H1 (cell line): ENCODE data around the gene CRACDL. TPM values are rescaled to one million over a fixed set of nuclear protein-coding genes. Genes with fewer than 3 reads are reported as not detected.

ENCODE experiments used
- CTCF ChIA-PET: fragments of 300-600 bp; sonication (Branson Sonifier 250); formaldehyde crosslinking; loops from one replicate; lab custom pipeline; 2021; ENCODE audit not compliant: partially characterized antibody; lab: Charles Lee
- POLR2A ChIA-PET: fragments of 300-600 bp; sonication (Branson Sonifier 250); formaldehyde crosslinking; loops from one replicate; lab custom pipeline; 2021; ENCODE audit warnings: inconsistent platforms; ENCODE audit not compliant: partially characterized antibody; lab: Charles Lee
- DNase-seq, 2 experiments: peaks; one replicate each; pipeline versions ENCODE4 v3.0.0 to v3.0.0-alpha.2; 2010 to 2022; ENCODE audit warnings: low spot score in 2 of 2, low read depth in 1 of 2, mixed read lengths in 1 of 2
- FAIRE-seq: peaks from 2 replicates; lab custom pipeline; 2011; peaks lifted over from hg19 to GRCh38; lab: Jason Lieb, UNC
- H2AFZ ChIP-seq: 2 replicates; pipeline ENCODE4 v1.8.1; 2012; ENCODE audit warnings: low read length, inconsistent platforms
- H2AK5ac ChIP-seq: 2 replicates; pipeline ENCODE4 v1.6.1; 2013; ENCODE audit warnings: low read depth, low read length
- H2BK120ac ChIP-seq: replicated peaks from 2 replicates; pipeline ENCODE3; 2013; ENCODE audit warnings: low read depth, low read length, inconsistent platforms
- H2BK12ac ChIP-seq: 2 replicates; pipeline ENCODE4 v1.6.1; 2013; ENCODE audit warnings: low read depth, low read length
- H2BK15ac ChIP-seq: 2 replicates; pipeline ENCODE4 v1.6.1; 2013; ENCODE audit warnings: low read length
- H2BK20ac ChIP-seq: 2 replicates; pipeline ENCODE4 v1.6.1; 2013; ENCODE audit warnings: low read length
- H2BK5ac ChIP-seq: 2 replicates; pipeline ENCODE4 v1.6.1; 2013; ENCODE audit warnings: low read depth, low read length
- H3K14ac ChIP-seq: 2 replicates; pipeline ENCODE4 v1.6.1; 2013; ENCODE audit warnings: inconsistent platforms; ENCODE audit not compliant: insufficient read length
- H3K18ac ChIP-seq: 2 replicates; pipeline ENCODE4 v1.6.1; 2013; ENCODE audit warnings: low read length; ENCODE audit errors: extremely low read depth
- H3K23ac ChIP-seq: 2 replicates; pipeline ENCODE4 v1.6.1; 2013; ENCODE audit warnings: inconsistent platforms; ENCODE audit not compliant: insufficient read length
- H3K23me2 ChIP-seq: 2 replicates; pipeline ENCODE4 v1.6.1; 2013; ENCODE audit warnings: low read depth, low read length
- H3K27ac ChIP-seq: 2 replicates; pipeline ENCODE4 v1.6.1; 2011; ENCODE audit warnings: low read depth, low read length, inconsistent platforms
- H3K27me3 ChIP-seq, 4 experiments: replicated peaks in 1 of 4; 1 replicate in 1 of 4; 2 replicates in 3 of 4; pipeline versions ENCODE4 v1.6.1 to v1.8.1; 2011 to 2013; ENCODE audit warnings: low read length in 3 of 4, mild to moderate bottlenecking in 3 of 4, inconsistent platforms in 2 of 4, mixed read lengths in 2 of 4, moderate library complexity in 1 of 4; ENCODE audit not compliant: control insufficient read depth in 3 of 4, insufficient read depth in 3 of 4; ENCODE audit errors: extremely low read depth in 1 of 4
- H3K36me3 ChIP-seq, 4 experiments: 2 replicates each; pipeline versions ENCODE4 v1.6.1 to v1.8.1; 2011 to 2013; ENCODE audit warnings: mild to moderate bottlenecking in 4 of 4, low read length in 3 of 4, moderate library complexity in 2 of 4, control low read depth in 1 of 4, inconsistent platforms in 1 of 4; ENCODE audit not compliant: insufficient read depth in 4 of 4, control insufficient read depth in 2 of 4
- H3K4ac ChIP-seq: replicated peaks from 2 replicates; pipeline ENCODE3; 2013; ENCODE audit warnings: low read length, low read depth, mixed read lengths, inconsistent platforms; ENCODE audit not compliant: insufficient read length
- H3K4me1 ChIP-seq, 4 experiments: replicated peaks in 1 of 4; 1 replicate in 1 of 4; 2 replicates in 3 of 4; pipeline versions ENCODE4 v1.6.1 to v1.8.1; 2011 to 2013; ENCODE audit warnings: low read length in 3 of 4, inconsistent platforms in 2 of 4, mixed read lengths in 1 of 4; ENCODE audit not compliant: insufficient read depth in 4 of 4, control insufficient read depth in 3 of 4
- H3K4me2 ChIP-seq, 2 experiments: 2 replicates each; pipeline versions ENCODE4 v1.6.1 to v1.8.1; 2011 to 2013; ENCODE audit warnings: low read depth in 2 of 2, low read length in 2 of 2, control low read depth in 1 of 2, inconsistent platforms in 1 of 2, mild to moderate bottlenecking in 1 of 2; ENCODE audit not compliant: insufficient read depth in 1 of 2
- H3K4me3 ChIP-seq, 4 experiments: fragments of 200-600, 300-600 bp in 1 of 4; sonication (generic), shearing (Covaris generic), sonication (Bioruptor Twin) in 1 of 4; 2 replicates each; pipeline versions ENCODE4 v1.5.1 to v1.8.1; 2011 to 2016; ENCODE audit warnings: low read length in 4 of 4, low read depth in 3 of 4, control low read depth in 2 of 4, inconsistent platforms in 2 of 4, mild to moderate bottlenecking in 2 of 4, mixed read lengths in 1 of 4, moderate library complexity in 1 of 4; ENCODE audit not compliant: insufficient read depth in 2 of 4; ENCODE audit errors: extremely low read depth in 1 of 4
- H3K56ac ChIP-seq: replicated peaks from 2 replicates; pipeline ENCODE3; 2013; ENCODE audit warnings: low read depth, mild to moderate bottlenecking, mixed read lengths, low read length, inconsistent platforms; ENCODE audit not compliant: insufficient read length
- H3K79me1 ChIP-seq: 2 replicates; pipeline ENCODE4 v1.6.1; 2013; ENCODE audit warnings: low read depth, low read length, control low read depth
- H3K79me2 ChIP-seq, 2 experiments: 2 replicates each; pipeline versions ENCODE4 v1.6.1 to v1.8.1; 2012 to 2013; ENCODE audit warnings: low read length in 2 of 2, mild to moderate bottlenecking in 2 of 2, inconsistent platforms in 1 of 2; ENCODE audit not compliant: insufficient read depth in 2 of 2, control insufficient read depth in 1 of 2
- H3K9ac ChIP-seq, 4 experiments: replicated peaks in 1 of 4; 1 replicate in 1 of 4; 2 replicates in 3 of 4; pipeline versions ENCODE4 v1.6.1 to v1.8.1; 2011 to 2013; ENCODE audit warnings: low read depth in 3 of 4, low read length in 3 of 4, control low read depth in 2 of 4, mild to moderate bottlenecking in 2 of 4, moderate library complexity in 2 of 4, inconsistent platforms in 1 of 4; ENCODE audit errors: extremely low read depth in 1 of 4
- H3K9me3 ChIP-seq, 2 experiments: 2 replicates each; pipeline versions ENCODE4 v1.6.1 to v1.8.1; 2012 to 2013; ENCODE audit warnings: mild to moderate bottlenecking in 2 of 2, moderate library complexity in 2 of 2, control low read depth in 1 of 2, inconsistent platforms in 1 of 2, low read depth in 1 of 2, low read length in 1 of 2, mixed read lengths in 1 of 2; ENCODE audit not compliant: insufficient read depth in 2 of 2
- H4K20me1 ChIP-seq, 2 experiments: replicated peaks in 1 of 2; 2 replicates each; pipeline versions ENCODE3 to v1.8.1; 2011 to 2013; ENCODE audit warnings: inconsistent platforms in 2 of 2, low read length in 2 of 2, mild to moderate bottlenecking in 1 of 2; ENCODE audit not compliant: insufficient read depth in 2 of 2, control insufficient read depth in 1 of 2
- H4K5ac ChIP-seq: 2 replicates; pipeline ENCODE4 v1.6.1; 2013; ENCODE audit warnings: low read length, low read depth, mixed read lengths, inconsistent platforms; ENCODE audit not compliant: insufficient read length
- H4K8ac ChIP-seq: 2 replicates; pipeline ENCODE4 v1.8.0; 2013; ENCODE audit warnings: mild to moderate bottlenecking, moderate library complexity, low read length, inconsistent platforms; ENCODE audit not compliant: insufficient read depth; ENCODE audit errors: extremely low read depth
- H4K91ac ChIP-seq: replicated peaks from 2 replicates; pipeline ENCODE3; 2013; ENCODE audit warnings: low read length, mixed read lengths, inconsistent platforms; ENCODE audit not compliant: insufficient read length
- KDM4A ChIP-seq: IDR thresholded peaks from one replicate; pipeline ENCODE4 v1.7.1; 2012; ENCODE audit warnings: low read depth, mild to moderate bottlenecking, moderate library complexity, low read length, inconsistent platforms; ENCODE audit not compliant: severe bottlenecking
- RNF2 ChIP-seq: fragments of 200-900, 300-1000 bp; sonication (generic); IDR thresholded peaks from 2 replicates; pipeline ENCODE4 v1.7.1; 2016; ENCODE audit warnings: borderline replicate concordance, low read depth, mild to moderate bottlenecking, antibody characterized with exemption, low read length; ENCODE audit not compliant: poor library complexity, severe bottlenecking; ENCODE audit errors: missing control alignments
- SP4 ChIP-seq: IDR thresholded peaks from 2 replicates; pipeline ENCODE4 v1.6.1; 2012; ENCODE audit warnings: low read length, inconsistent platforms
- WGBS, 2 experiments: shearing (Covaris generic) in 1 of 2; methylation state at CpG; one replicate each; pipeline versions ENCODE4 v1.1.6 to v1.1.7; 2013 to 2015; ENCODE audit warnings: low lambda C conversion rate in 2 of 2, mixed read lengths in 2 of 2, inconsistent platforms in 1 of 2, low coverage in 1 of 2, missing lambda C conversion rate in 1 of 2; ENCODE audit not compliant: insufficient replicate concordance in 2 of 2, insufficient coverage in 1 of 2, insufficient read length in 1 of 2; ENCODE audit errors: extremely low coverage in 1 of 2, missing lambda C conversion rate in 1 of 2; 5-methylcytosine and 5-hydroxymethylcytosine counted together
- polyA plus RNA-seq, 7 experiments: library from polyadenylated mRNA; depleted of rRNA in 3 of 7; stranded (reverse) in 5 of 7; unstranded in 2 of 7; fragments of >200 nt in 5 of 7; fragments of 200-250 nt in 2 of 7; gene quantifications; 1 replicate in 5 of 7; 2 replicates in 1 of 7; 4 replicates in 1 of 7; pipeline versions ENCODE4 v1.2.1 to v1.2.3, GENCODE V29; 2011 to 2013; ENCODE audit warnings: missing spikeins in 2 of 7, mixed read lengths in 2 of 7
- total RNA-seq: library from RNA; stranded (reverse); fragmentation: NEBNext Ultra II Directional; extraction: Animal tissue kit (Norgen Biotek cat#: 25700); gene quantifications from 2 replicates; pipeline ENCODE4 v1.2.1, GENCODE V29; 2021

The CRACDL gene
- total and polyA plus RNA-seq, 2 of the 8 experiments (the other 6 are each of a cell fraction or from before 2014, with no cell fraction given) = 0.07 to 0.38 TPM

DNA sequence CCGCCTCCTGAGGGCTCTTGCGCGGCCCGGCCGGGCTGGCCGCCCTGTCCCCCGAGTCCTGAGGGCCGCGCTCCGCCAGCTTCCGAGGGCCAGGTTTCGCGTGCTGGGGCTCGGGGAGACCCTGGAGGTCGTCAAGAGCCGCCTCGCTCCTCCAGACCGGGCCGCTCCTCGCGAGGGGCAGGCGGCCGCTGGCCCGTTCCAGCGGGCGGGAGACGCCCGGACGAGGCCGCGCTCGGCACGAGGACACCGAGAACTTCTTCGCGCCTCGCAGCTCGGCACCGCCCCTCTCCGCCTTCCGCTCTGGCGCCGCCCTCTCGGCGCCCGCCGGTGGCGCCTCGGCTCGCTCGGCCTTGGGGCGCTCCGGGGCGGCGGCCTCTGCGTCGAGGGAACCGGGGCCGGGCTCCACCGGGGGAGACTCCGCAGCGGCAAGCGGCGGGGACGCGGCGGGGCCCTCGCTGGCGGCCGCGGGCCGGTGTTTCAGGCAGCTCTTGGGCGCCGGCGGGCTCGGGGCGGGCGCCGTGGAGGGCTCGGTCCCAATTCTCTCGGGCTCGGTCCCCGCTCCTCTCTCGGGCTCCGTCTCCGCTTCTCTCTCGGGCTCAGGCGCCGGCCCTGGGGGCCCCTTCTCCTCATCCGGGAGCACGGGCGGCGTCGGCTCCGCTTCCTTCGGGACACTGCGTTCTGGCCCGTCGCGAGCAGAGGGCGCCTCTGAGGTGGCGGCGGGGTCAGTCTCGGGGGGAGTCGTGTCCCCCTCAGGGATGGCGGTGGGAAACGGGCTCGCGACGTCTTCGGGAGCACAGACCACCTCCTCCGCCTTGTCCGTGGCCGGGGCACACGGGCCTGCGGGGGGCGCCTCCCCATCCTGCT, 113.5 kb downstream of the CRACDL start:
- Histone ChIP-seq H3K79me2 (no peaks in the 10 kb centered on the region), H3K56ac (no peak overlapping the region), H2BK20ac (no peak overlapping the region), H3K14ac (no peak overlapping the region), H4K20me1 (no peaks in the 10 kb centered on the region), H3K23me2 (peaks cover 5% of the 10 kb centered on the region; the same call in 1 of the 2 replicates), H3K27me3 (peaks cover 13 to 36% (median 27%) of the 10 kb centered on the region in 4 experiments), H3K4me3 (peak overlapping the region; percentile 32 to 71 (median 44)), H3K79me1 (no peaks in the 10 kb centered on the region), H3K4me1 (no peaks in the 10 kb centered on the region), H3K36me3 (peaks cover 0 to 8% (median 0%) of the 10 kb centered on the region in 4 experiments; a peak in 2 of 8 replicates), H2AK5ac (no peak overlapping the region), H2AFZ (peak overlapping the region; percentile 62; the same call in 1 of the 2 replicates), H2BK5ac (no peak overlapping the region), H3K18ac (peak overlapping the region; percentile 83), H4K91ac (no peak overlapping the region), H2BK12ac (0 out of 2 replicates have a peak overlapping the region, but pooled peaks have one; percentile 2), H3K9me3 (peaks cover 0 to 8% of the 10 kb centered on the region in 2 experiments; a peak in 3 of 4 replicates), H3K27ac (no peak overlapping the region), H4K8ac (peak overlapping the region; percentile 80; the same call in 1 of the 2 replicates), H2BK120ac (no peak overlapping the region), H3K23ac (no peak overlapping the region), H3K4me2 (peak overlapping the region; percentile 54 to 73), H2BK15ac (no peak overlapping the region), H4K5ac (no peak overlapping the region), H3K9ac (peak overlapping the region in 2 of 4 experiments; percentile 34 to 54; a peak in 3 of 7 replicates), H3K4ac (no peak overlapping the region)
- no peak for FAIRE-seq
- peak in 1 of 2 experiments; percentile 80 for DNase-seq
- ChIA-PET CTCF (interaction anchor here (0.7 to 2.0 kb wide), 9 partner anchors 9 to 392 kb away, joined by 3 to 8 read pairs (median 3); no protein-coding TSS in a partner anchor), POLR2A (interaction anchor here (1.3 kb wide), 1 partner anchor 15 kb away, joined by 5 read pairs; no protein-coding TSS in a partner anchor)
- WGBS, 2 experiments = 6% methylated on average over 20 of the region's 117 CpGs; no CpG with 5 or more reads in 1 of the 2 experiments
- no peak for TF ChIP-seq SP4
- peak; percentile 79 for TF ChIP-seq RNF2
- TF ChIP-seq KDM4A = peak; percentile 87
